ENCODE measurements around the gene CORO1C. TPM values are rescaled to one million over a fixed set of nuclear protein-coding genes. Genes with fewer than 3 reads are reported as not detected.

Gene CORO1C
- total RNA-seq, 1 donor from 2014 or later = 65.3 TPM

- Mint-ChIP-seq H3K27me3 (ENCODE audit: low read depth) (no peaks in the 10 kb centered on the region), H3K4me1 (peaks cover 20% of the 10 kb centered on the region), H3K4me3 (no peak overlapping the region), H3K9me3 (peaks cover 5% of the 10 kb centered on the region), H3K36me3 (no peaks in the 10 kb centered on the region), H3K27ac (no peak overlapping the region)
- no peak for DNase-seq (ENCODE audit: low spot score in 2 of 2, unreplicated experiment in 2 of 2)
- TF ChIP-seq CTCF (IDR thresholded peaks at IDR 0.05; ENCODE audit: unreplicated experiment) = no peak
Measured at GRCh38 chr12:108615918-108616317, 115.4 kb downstream of the CORO1C start.

DNA sequence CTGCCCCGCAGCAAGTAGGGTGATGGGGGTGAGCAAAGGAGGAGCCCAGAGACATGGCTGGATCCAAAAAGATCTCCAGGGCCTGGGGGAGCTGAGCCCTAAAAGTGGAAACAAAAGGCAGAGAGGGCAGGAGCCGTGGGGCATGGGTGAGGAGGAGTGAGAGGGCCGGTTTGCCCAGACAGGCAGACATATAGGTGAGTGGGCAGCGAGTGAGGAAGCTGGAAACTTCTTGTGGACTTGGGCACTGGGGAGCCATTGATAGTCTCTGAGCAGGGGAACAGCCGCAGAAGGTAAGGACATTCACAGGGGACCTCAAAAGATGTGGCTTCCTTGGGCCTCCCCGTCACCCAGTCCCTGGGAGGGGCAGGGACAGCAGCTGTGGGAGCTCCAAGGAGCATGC is 116.7 kb downstream of the CORO1C start:
- no peak for TF ChIP-seq CTCF (IDR thresholded peaks at IDR 0.05; ENCODE audit: unreplicated experiment)
- Mint-ChIP-seq H3K4me1 (peaks cover 14% of the 10 kb centered on the region), H3K36me3 (no peaks in the 10 kb centered on the region)

GRCh38 chr12:108614041-108614440 is 117.3 kb downstream of the CORO1C start:
- peaks cover 8% of the 10 kb centered on the region for H3K4me1 Mint-ChIP-seq
- no peak overlapping the region for H3K4me3 Mint-ChIP-seq
- TF ChIP-seq CTCF (IDR thresholded peaks at IDR 0.05; ENCODE audit: unreplicated experiment) = no peak
- H3K27me3 Mint-ChIP-seq (ENCODE audit: low read depth) = no peaks in the 10 kb centered on the region
- H3K36me3 Mint-ChIP-seq = no peaks in the 10 kb centered on the region
- H3K9me3 Mint-ChIP-seq = peaks cover 5% of the 10 kb centered on the region
- H3K27ac Mint-ChIP-seq = no peak overlapping the region
- no peak for DNase-seq (ENCODE audit: low spot score in 2 of 2, unreplicated experiment in 2 of 2)

More for the DNA sequence above, 116.7 kb downstream of the CORO1C start:
- H3K4me3 Mint-ChIP-seq = no peak overlapping the region
- H3K27me3 Mint-ChIP-seq (ENCODE audit: low read depth) = no peaks in the 10 kb centered on the region
- peaks cover 5% of the 10 kb centered on the region for H3K9me3 Mint-ChIP-seq
- DNase-seq (ENCODE audit: low spot score in 2 of 2, unreplicated experiment in 2 of 2) = no peak
- no peak overlapping the region for H3K27ac Mint-ChIP-seq

DNA sequence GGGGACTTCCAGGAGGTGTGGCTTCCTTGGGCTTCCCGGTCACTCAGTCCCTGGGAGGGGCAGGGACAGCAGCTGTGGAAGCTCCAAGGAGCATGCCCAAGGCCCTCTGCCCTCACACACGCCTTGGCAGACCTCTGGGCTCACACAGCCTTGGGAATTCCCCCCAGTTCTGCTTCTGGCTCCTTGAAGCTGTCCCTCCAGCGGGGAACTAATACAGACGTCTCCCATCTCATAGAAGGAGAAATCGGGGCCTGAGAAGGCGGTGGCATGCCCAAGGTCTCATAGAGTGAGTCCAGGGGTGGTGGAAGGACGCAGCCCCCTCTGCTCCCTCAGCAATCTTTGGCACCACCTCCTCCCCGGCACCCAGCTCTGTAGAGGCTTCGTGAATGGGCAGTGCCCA is 117.8 kb downstream of the CORO1C start:
- peaks cover 6% of the 10 kb centered on the region for H3K4me1 Mint-ChIP-seq
- no peaks in the 10 kb centered on the region for H3K36me3 Mint-ChIP-seq
- H3K4me3 Mint-ChIP-seq = no peak overlapping the region
- TF ChIP-seq CTCF (IDR thresholded peaks at IDR 0.05; ENCODE audit: unreplicated experiment) = no peak
- no peak for DNase-seq (ENCODE audit: low spot score in 2 of 2, unreplicated experiment in 2 of 2)
- H3K9me3 Mint-ChIP-seq = peaks cover 5% of the 10 kb centered on the region
- no peak overlapping the region for H3K27ac Mint-ChIP-seq
- no peaks in the 10 kb centered on the region for H3K27me3 Mint-ChIP-seq (ENCODE audit: low read depth)

- Mint-ChIP-seq H3K9me3 (peaks cover 5% of the 10 kb centered on the region), H3K4me1 (peaks cover 3% of the 10 kb centered on the region), H3K4me3 (no peak overlapping the region), H3K36me3 (no peaks in the 10 kb centered on the region), H3K27me3 (ENCODE audit: low read depth) (no peaks in the 10 kb centered on the region), H3K27ac (no peak overlapping the region)
- no peak for TF ChIP-seq CTCF (IDR thresholded peaks at IDR 0.05; ENCODE audit: unreplicated experiment)
- DNase-seq (ENCODE audit: low spot score in 2 of 2, unreplicated experiment in 2 of 2) = no peak
Measured at GRCh38 chr12:108612788-108613282, 118.5 kb downstream of the CORO1C start.

DNA sequence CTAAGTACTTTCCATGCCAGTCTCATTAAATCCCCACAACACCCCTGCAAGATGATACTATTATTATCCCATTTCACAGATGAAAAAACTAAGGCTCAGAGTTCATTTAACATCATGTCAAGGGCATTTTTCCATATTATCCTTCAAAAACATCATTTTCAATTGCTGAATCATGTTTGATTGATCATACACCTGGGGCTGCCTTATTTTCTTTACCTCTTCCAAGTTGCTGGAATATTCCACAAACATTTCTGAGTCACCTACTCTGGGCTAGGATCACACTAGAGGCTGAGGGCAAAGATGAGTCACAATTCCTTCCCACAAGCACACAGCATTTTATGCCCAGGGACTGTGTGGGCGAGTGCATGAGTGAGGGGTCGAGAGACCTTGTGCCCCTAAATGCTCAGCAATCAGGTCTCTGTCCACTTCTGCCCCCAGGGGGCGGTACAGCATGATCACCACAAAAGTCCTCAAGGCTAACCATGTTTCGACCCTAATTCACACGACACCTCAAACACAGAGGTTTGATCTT is 119.4 kb downstream of the CORO1C start:
- Mint-ChIP-seq H3K4me1 (peaks cover 3% of the 10 kb centered on the region), H3K9me3 (peaks cover 5% of the 10 kb centered on the region), H3K27me3 (ENCODE audit: low read depth) (no peaks in the 10 kb centered on the region), H3K36me3 (no peaks in the 10 kb centered on the region), H3K27ac (no peak overlapping the region), H3K4me3 (no peak overlapping the region)
- peak; percentile 20 for TF ChIP-seq CTCF (IDR thresholded peaks at IDR 0.05; ENCODE audit: unreplicated experiment)
- no peak for DNase-seq (ENCODE audit: low spot score in 2 of 2, unreplicated experiment in 2 of 2)

Measured in mesothelial cell of epicardium (in vitro differentiated cells).